K562 (cell line): ENCODE data around the gene AGAP3. TPM values are rescaled to one million over a fixed set of nuclear protein-coding genes. Genes with fewer than 3 reads are reported as not detected.

Experiments used
- ETV1 ChIP-seq: fragments of 450-650 bp; conservative IDR thresholded peaks from 2 replicates; pipeline ENCODE4 v1.6.1; 2016; ENCODE audit warnings: missing genetic modification characterization, control low read depth, low read depth, missing compliant biosample characterization
- HNRNPL ChIP-seq: fragments of 200-400 bp; formaldehyde crosslinking; IDR thresholded peaks from 2 replicates; pipeline ENCODE4 v1.6.1; 2017; ENCODE audit warnings: low read depth, mild to moderate bottlenecking, low read length
- MBD2 ChIP-seq: sonication (generic); IDR thresholded peaks from 2 replicates; pipeline ENCODE4 v1.6.1; 2016; ENCODE audit warnings: low read depth, borderline replicate concordance
- SNIP1 ChIP-seq: fragments of 450-650 bp; IDR thresholded peaks from 2 replicates; pipeline ENCODE4 v1.7.1; 2017; ENCODE audit warnings: low read depth, mild to moderate bottlenecking
- TCF7L2 ChIP-seq: fragments of 150-350 bp; IDR thresholded peaks from 2 replicates; pipeline ENCODE4 v1.6.1; 2016; ENCODE audit warnings: low read depth, mild to moderate bottlenecking, low read length, moderate library complexity
- ZEB2 ChIP-seq: fragments of 450-650 bp; IDR thresholded peaks from 2 replicates; pipeline ENCODE4 v1.6.1; 2016
- ZNF140 ChIP-seq: fragments of 250-450 bp; sonication (Bioruptor Pico); IDR thresholded peaks from 2 replicates; pipeline ENCODE4 v1.8.0; 2021; ENCODE audit warnings: moderate library complexity, mild to moderate bottlenecking, inconsistent platforms
- polyA plus RNA-seq, 8 experiments: library from polyadenylated mRNA; depleted of rRNA in 4 of 8; stranded (reverse) in 5 of 8; unstranded in 3 of 8; fragments of >200 nt; fragmentation: Nextera tagmentation in 2 of 8; fragmentation: Illumina TruSeq in 1 of 8; extraction: Ambion mirVana in 2 of 8; extraction: Trizol in 1 of 8; gene quantifications; 2 replicates each; pipeline versions ENCODE4 v1.2.1 to v1.2.3, GENCODE V29; 2011 to 2014; ENCODE audit warnings: inconsistent platforms in 1 of 8, missing spikeins in 1 of 8
- total RNA-seq, 7 experiments: library from RNA; depleted of rRNA in 6 of 7; stranded (reverse); fragments of >200 nt in 6 of 7; fragmentation: Illumina TruSeq in 2 of 7; extraction: Trizol in 2 of 7; gene quantifications; 2 replicates each; pipeline versions ENCODE4 v1.2.1 to v1.2.3, GENCODE V29; 2011 to 2021; ENCODE audit warnings: low replicate concordance in 1 of 7
- TF ChIP-seq, protein P1 (sequence below): sonication (generic); formaldehyde crosslinking; IDR thresholded peaks from 2 replicates; pipeline ENCODE4 v1.9.0; 2022; ENCODE audit warnings: mild to moderate bottlenecking, missing genetic modification reagents
- TF ChIP-seq, protein P2 (sequence below): fragments of 450-650 bp; IDR thresholded peaks from 2 replicates; pipeline ENCODE4 v1.6.1; 2018; ENCODE audit not compliant: partially characterized antibody
- TF ChIP-seq, protein P3 (sequence below): fragments of 200-600 bp; sonication (generic); IDR thresholded peaks from one replicate; pipeline ENCODE4 v1.6.1; 2012; ENCODE audit warnings: mild to moderate bottlenecking, low read depth, low read length, inconsistent platforms

Gene AGAP3
- total and polyA plus RNA-seq, 9 of the 15 experiments (the other 6 are each of a cell fraction or from before 2014, with no cell fraction given): 3.4 to 208 (median 62.2) TPM

DNA sequence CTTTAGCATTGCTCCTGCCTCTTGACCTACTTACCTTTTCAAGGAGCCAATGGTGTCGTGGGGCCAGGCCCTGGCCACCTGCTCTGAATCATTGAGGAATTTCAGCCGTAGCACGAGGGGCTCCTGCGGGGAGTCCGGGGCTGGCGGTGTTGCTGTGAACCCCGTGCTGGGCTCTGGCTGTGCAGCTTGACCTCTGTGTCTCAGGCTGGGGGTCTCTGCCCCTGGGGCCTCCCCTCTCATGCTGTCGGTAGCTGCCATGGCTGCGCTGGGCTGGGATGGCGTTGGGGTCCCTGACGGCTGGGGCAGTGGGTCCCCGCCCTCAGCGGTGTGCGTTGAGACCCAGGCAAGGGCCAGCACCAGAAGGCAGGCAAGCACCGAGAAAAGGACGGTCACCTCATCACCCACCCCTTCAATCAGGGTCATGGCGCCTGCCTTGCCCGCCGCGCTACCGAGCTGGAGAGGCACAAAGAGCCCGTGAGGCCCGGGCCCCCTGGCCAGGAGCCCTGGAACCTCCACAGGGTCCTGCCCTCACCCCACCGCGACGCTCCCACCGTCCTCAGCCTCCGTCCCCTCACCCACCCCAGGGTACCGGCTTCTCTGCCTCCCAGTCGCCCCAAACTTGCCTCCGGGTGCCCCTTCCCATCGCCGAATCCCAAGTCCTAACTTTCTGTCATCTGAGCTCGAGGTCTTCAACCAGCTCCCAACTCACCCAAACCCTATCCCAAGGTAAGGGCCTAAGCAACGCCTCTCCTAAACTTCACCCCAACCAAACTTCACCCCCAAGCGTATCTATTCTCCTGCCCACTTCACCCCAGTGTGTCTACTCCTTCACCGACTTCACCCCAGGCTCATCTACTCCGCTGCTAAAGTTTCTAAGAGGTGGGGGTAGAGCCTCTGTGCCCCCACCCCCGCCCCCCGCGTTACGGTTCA is 3.9 kb upstream of the AGAP3 start (continued):
- TF ChIP-seq HNRNPL (no peak), ZNF140 (no peak), ZEB2 (no peak), ETV1 (tag) (no peak), MBD2 (no peak; the same call in 1 of the 2 replicates), SNIP1 (no peak), TCF7L2 (no peak)
- TF ChIP-seq, protein P1, sequence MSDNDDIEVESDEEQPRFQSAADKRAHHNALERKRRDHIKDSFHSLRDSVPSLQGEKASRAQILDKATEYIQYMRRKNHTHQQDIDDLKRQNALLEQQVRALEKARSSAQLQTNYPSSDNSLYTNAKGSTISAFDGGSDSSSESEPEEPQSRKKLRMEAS (CRISPR knock-in tag): no peak
- TF ChIP-seq, protein P2, sequence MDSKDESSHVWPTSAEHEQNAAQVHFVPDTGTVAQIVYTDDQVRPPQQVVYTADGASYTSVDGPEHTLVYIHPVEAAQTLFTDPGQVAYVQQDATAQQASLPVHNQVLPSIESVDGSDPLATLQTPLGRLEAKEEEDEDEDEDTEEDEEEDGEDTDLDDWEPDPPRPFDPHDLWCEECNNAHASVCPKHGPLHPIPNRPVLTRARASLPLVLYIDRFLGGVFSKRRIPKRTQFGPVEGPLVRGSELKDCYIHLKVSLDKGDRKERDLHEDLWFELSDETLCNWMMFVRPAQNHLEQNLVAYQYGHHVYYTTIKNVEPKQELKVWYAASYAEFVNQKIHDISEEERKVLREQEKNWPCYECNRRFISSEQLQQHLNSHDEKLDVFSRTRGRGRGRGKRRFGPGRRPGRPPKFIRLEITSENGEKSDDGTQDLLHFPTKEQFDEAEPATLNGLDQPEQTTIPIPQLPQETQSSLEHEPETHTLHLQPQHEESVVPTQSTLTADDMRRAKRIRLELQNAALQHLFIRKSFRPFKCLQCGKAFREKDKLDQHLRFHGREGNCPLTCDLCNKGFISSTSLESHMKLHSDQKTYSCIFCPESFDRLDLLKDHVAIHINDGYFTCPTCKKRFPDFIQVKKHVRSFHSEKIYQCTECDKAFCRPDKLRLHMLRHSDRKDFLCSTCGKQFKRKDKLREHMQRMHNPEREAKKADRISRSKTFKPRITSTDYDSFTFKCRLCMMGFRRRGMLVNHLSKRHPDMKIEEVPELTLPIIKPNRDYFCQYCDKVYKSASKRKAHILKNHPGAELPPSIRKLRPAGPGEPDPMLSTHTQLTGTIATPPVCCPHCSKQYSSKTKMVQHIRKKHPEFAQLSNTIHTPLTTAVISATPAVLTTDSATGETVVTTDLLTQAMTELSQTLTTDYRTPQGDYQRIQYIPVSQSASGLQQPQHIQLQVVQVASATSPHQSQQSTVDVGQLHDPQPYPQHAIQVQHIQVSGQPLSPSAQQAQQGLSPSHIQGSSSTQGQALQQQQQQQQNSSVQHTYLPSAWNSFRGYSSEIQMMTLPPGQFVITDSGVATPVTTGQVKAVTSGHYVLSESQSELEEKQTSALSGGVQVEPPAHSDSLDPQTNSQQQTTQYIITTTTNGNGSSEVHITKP: no peak
- TF ChIP-seq, protein P3, sequence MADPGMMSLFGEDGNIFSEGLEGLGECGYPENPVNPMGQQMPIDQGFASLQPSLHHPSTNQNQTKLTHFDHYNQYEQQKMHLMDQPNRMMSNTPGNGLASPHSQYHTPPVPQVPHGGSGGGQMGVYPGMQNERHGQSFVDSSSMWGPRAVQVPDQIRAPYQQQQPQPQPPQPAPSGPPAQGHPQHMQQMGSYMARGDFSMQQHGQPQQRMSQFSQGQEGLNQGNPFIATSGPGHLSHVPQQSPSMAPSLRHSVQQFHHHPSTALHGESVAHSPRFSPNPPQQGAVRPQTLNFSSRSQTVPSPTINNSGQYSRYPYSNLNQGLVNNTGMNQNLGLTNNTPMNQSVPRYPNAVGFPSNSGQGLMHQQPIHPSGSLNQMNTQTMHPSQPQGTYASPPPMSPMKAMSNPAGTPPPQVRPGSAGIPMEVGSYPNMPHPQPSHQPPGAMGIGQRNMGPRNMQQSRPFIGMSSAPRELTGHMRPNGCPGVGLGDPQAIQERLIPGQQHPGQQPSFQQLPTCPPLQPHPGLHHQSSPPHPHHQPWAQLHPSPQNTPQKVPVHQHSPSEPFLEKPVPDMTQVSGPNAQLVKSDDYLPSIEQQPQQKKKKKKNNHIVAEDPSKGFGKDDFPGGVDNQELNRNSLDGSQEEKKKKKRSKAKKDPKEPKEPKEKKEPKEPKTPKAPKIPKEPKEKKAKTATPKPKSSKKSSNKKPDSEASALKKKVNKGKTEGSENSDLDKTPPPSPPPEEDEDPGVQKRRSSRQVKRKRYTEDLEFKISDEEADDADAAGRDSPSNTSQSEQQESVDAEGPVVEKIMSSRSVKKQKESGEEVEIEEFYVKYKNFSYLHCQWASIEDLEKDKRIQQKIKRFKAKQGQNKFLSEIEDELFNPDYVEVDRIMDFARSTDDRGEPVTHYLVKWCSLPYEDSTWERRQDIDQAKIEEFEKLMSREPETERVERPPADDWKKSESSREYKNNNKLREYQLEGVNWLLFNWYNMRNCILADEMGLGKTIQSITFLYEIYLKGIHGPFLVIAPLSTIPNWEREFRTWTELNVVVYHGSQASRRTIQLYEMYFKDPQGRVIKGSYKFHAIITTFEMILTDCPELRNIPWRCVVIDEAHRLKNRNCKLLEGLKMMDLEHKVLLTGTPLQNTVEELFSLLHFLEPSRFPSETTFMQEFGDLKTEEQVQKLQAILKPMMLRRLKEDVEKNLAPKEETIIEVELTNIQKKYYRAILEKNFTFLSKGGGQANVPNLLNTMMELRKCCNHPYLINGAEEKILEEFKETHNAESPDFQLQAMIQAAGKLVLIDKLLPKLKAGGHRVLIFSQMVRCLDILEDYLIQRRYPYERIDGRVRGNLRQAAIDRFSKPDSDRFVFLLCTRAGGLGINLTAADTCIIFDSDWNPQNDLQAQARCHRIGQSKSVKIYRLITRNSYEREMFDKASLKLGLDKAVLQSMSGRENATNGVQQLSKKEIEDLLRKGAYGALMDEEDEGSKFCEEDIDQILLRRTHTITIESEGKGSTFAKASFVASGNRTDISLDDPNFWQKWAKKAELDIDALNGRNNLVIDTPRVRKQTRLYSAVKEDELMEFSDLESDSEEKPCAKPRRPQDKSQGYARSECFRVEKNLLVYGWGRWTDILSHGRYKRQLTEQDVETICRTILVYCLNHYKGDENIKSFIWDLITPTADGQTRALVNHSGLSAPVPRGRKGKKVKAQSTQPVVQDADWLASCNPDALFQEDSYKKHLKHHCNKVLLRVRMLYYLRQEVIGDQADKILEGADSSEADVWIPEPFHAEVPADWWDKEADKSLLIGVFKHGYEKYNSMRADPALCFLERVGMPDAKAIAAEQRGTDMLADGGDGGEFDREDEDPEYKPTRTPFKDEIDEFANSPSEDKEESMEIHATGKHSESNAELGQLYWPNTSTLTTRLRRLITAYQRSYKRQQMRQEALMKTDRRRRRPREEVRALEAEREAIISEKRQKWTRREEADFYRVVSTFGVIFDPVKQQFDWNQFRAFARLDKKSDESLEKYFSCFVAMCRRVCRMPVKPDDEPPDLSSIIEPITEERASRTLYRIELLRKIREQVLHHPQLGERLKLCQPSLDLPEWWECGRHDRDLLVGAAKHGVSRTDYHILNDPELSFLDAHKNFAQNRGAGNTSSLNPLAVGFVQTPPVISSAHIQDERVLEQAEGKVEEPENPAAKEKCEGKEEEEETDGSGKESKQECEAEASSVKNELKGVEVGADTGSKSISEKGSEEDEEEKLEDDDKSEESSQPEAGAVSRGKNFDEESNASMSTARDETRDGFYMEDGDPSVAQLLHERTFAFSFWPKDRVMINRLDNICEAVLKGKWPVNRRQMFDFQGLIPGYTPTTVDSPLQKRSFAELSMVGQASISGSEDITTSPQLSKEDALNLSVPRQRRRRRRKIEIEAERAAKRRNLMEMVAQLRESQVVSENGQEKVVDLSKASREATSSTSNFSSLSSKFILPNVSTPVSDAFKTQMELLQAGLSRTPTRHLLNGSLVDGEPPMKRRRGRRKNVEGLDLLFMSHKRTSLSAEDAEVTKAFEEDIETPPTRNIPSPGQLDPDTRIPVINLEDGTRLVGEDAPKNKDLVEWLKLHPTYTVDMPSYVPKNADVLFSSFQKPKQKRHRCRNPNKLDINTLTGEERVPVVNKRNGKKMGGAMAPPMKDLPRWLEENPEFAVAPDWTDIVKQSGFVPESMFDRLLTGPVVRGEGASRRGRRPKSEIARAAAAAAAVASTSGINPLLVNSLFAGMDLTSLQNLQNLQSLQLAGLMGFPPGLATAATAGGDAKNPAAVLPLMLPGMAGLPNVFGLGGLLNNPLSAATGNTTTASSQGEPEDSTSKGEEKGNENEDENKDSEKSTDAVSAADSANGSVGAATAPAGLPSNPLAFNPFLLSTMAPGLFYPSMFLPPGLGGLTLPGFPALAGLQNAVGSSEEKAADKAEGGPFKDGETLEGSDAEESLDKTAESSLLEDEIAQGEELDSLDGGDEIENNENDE: no peak
